Measurements from ENCODE around the gene GRIK4.

The GRIK4 gene

DNA sequence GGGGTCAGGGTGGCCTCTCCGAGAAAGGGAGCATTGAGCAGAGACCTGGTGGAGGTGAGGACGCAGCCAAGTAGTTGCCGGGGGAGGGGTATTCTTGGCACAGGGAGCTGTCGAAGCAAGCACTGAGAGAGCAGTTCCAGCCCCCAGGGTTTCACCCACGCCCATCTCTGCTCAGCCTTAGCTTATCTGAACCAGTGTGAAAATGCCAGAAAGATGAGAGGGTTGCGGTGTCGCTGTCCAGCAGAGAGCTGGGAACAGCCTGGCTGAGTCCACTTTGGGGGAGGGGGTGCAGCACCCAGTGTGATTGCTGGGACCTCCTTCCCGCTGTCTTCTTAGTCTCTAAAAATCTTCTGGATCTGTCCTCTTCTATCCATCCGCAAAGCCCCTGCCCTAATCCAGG lies 389.1 kb downstream of the GRIK4 start:
- no peak overlapping the region for H3K4me3 ChIP-seq (ENCODE audit: low read depth, low read length)
- TF ChIP-seq, protein P1, sequence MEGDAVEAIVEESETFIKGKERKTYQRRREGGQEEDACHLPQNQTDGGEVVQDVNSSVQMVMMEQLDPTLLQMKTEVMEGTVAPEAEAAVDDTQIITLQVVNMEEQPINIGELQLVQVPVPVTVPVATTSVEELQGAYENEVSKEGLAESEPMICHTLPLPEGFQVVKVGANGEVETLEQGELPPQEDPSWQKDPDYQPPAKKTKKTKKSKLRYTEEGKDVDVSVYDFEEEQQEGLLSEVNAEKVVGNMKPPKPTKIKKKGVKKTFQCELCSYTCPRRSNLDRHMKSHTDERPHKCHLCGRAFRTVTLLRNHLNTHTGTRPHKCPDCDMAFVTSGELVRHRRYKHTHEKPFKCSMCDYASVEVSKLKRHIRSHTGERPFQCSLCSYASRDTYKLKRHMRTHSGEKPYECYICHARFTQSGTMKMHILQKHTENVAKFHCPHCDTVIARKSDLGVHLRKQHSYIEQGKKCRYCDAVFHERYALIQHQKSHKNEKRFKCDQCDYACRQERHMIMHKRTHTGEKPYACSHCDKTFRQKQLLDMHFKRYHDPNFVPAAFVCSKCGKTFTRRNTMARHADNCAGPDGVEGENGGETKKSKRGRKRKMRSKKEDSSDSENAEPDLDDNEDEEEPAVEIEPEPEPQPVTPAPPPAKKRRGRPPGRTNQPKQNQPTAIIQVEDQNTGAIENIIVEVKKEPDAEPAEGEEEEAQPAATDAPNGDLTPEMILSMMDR (conservative IDR thresholded peaks at IDR 0.05; ENCODE audit: low read depth, low read length), result no peak
- no peak for DNase-seq (ENCODE audit: low read depth)

DNA sequence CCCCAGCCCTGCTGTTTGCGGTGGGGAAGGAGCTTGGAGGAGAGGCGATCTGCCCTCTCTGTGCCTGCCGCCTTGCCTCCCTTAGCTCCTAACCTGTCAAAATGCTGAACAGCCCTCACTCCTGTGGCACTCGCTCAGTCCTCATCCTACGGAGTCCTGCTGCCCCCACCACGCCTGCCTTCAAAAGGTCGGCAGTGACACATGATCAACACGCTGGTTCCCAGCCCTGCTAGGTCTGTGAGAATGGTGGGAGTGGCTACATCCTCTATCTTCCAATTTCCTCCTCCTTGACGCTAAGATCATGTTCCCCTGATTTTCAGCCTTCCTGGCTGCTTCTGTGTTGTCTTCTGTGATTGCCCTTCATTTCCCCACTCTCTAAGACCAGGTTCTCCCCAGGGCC lies 392.1 kb downstream of the GRIK4 start:
- DNase-seq (ENCODE audit: low read depth), result no peak
- TF ChIP-seq, protein P1 (conservative IDR thresholded peaks at IDR 0.05; ENCODE audit: low read depth, low read length), result no peak
- H3K4me3 ChIP-seq (ENCODE audit: low read depth, low read length), result no peak overlapping the region

DNA sequence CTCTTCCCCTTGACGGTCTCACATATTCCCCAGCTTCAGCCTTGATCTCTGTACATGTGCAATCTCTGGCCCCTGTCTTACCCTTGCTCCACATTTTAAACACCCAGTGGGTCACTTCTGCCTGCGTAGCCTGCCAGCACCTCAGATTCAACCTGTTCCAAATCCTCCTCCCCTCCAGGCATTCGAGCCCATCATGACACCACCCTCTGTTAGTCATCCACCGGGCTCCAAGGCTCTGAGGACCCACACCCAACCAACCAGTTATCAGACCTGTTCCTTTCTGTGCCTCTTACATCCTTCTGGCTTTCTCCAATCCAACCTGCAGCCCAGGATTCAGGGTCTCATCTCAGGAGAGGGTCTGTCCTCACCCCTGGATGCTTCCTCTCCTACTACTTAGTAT lies 392.6 kb downstream of the GRIK4 start:
- no peak overlapping the region for H3K4me3 ChIP-seq (ENCODE audit: low read depth, low read length)
- TF ChIP-seq, protein P1 (conservative IDR thresholded peaks at IDR 0.05; ENCODE audit: low read depth, low read length), result no peak
- no peak for DNase-seq (ENCODE audit: low read depth)

DNA sequence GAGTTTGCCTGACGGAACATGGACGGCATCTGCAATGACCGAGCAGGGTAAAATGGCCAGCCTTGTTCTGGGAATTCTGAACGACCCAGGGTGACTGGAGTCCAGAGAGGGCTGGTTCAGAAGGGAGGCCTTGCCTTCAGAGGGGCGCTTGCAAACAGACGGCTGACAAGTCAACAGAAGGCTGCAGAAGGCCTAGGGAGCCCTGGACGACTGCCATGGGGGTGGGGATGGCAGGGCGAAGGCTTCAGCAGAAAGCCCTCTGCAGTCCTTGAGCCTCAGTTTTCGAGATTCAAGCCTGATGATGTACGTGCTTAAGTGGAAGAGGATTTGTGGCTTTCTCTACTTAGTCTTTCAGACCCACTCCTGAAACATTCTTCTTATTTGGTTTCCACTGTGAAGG lies 395.2 kb downstream of the GRIK4 start:
- TF ChIP-seq, protein P1 (conservative IDR thresholded peaks at IDR 0.05; ENCODE audit: low read depth, low read length), result no peak
- no peak overlapping the region for H3K4me3 ChIP-seq (ENCODE audit: low read depth, low read length)
- no peak for DNase-seq (ENCODE audit: low read depth)

DNA sequence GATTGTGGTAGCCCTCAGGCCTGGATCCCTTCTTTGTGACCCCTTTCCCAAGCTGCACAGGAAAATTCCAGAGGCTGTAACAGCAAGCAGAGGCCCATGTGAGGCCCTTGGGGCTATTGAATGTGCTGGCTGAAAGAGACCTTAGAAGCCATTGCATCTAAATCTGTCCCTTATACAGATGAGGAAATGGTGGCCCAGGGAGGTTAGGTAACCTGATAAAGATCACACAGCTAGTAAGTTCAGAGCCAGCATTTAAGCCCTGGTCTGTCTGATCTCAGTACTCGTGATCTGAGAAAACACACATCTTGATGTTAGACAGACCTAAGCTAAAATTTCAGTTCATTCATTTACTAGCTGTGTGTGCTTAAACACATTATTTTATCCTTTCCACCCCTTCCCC lies 396.4 kb downstream of the GRIK4 start:
- no peak overlapping the region for H3K4me3 ChIP-seq (ENCODE audit: low read depth, low read length)
- DNase-seq (ENCODE audit: low read depth), result no peak
- TF ChIP-seq, protein P1 (conservative IDR thresholded peaks at IDR 0.05; ENCODE audit: low read depth, low read length), result no peak

DNA sequence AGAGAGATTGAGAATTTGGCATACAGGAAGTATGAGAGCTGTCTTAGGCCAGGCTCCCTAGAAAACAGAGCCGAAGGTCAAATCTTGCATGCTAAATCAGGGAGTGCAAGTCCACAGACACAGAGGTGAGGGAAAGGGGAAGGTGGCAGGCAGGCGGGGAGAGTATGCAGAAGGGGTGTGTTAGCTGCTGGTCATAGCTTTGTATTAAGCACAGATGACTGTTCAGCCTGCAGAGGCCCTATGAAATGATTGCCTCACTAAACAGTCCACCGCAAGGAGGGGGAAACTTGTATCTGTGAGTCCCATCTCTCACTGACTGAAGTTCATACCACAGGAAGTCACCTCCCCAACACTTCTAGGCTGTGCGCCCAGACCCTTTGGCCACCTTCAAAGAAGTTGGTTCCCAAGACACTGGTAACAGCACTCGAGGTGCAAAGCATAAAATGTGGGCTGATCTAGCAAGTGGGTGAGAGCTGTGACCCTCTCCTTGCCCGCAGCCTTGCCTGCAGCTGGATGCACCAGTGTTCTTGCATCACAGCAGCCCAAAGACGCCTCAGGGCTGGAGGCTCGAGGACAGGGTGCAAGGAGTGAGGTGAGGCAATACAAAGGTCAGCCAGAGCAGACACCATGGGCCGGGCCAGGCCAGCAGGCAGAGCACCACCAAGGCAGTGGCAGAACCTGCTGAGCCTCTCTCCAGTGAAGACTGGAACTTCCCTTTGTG lies 397.1 kb downstream of the GRIK4 start:
- DNase-seq (ENCODE audit: low read depth), result peak; percentile 17
- H3K4me3 ChIP-seq (ENCODE audit: low read depth, low read length), result no peak overlapping the region
- TF ChIP-seq, protein P1 (conservative IDR thresholded peaks at IDR 0.05; ENCODE audit: low read depth, low read length), result no peak

Measured in choroid plexus epithelial cell (primary cell).